ENCODE results near the gene WDR37.

The WDR37 gene

DNA sequence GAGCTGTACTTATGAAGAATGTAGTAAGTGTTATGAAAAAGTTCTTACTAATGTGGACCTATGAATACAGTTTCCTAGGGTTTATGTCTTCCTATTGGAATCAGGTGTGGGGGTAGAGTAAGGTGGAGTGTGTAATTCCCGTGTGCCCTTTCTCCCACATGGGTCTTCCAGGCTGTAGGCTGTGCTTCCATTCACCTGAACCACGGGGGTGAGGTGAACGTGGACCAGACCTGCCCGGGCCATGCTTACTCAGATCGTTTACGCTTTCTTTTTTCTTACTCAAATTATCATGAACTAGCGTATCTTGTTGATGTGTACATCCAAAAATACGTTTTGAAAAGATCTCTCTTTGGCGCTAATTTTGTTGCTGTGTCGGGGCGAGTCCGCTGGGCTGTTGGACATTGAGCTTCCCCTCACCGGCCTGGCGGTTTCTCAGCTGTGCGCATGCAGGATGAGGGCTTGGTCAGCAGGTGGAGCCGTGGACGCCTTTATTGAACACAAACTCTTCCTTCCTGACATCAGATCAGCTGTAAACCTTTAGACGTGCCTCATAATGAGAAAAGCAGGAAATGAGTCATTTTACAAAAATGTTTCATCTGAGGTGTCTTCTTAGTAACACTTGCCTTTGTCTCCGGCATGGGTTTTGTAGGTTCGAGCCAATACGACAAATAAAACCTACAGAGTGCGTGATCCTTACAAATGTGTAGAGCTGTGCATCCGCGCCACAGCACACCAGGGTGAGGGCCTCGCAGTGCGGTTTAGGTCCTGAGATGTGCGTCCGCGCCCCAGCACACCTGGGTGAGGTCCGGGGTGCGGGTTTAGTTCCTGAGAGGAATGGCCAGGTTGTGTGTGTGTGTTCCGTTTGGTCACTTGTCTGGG lies 53.8 kb downstream of the WDR37 start:
- DNase-seq: peak; percentile 29 to 69 (median 48)

DNA sequence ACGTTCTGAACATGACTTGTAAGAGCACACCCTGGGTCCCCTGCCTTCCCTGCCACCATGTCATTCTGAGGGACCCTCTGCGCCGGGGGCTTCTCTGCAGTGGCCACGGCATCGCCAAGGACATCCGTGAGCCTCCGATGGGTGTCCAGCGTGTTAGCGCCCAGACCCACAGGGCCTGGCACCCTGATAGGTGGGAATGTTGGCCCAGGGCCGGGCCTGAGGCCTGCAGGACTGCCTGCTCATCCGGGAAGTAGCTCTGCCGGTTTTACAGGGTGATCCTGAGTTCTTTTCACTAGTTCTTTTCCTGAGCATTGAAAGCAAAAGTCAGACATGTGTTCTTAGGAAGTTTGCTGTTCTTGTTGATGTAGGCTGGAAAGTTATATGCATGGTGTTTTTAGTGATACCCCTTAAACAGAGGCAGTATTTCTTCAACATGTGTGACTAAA lies 54.5 kb downstream of the WDR37 start:
- no peak for DNase-seq

DNA sequence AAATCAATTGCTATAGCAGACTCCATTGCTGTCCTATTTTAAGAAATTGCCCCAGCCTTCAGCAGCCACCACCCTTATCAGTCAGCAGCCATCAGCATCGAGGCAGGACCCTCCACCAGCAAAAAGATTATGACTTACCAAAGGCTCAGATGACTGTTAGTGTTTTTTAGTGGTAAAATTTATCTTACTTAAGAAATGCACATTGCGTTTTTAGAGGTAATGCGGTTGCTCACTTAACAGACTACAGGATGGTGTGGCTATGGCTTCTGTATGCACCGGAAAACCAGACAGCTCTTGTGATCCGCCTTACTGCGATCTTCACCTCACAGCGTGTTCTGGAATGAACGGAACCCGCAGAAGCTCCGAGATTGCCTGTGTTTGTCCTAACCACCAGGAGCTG lies 58.1 kb downstream of the WDR37 start:
- no peak for DNase-seq

DNA sequence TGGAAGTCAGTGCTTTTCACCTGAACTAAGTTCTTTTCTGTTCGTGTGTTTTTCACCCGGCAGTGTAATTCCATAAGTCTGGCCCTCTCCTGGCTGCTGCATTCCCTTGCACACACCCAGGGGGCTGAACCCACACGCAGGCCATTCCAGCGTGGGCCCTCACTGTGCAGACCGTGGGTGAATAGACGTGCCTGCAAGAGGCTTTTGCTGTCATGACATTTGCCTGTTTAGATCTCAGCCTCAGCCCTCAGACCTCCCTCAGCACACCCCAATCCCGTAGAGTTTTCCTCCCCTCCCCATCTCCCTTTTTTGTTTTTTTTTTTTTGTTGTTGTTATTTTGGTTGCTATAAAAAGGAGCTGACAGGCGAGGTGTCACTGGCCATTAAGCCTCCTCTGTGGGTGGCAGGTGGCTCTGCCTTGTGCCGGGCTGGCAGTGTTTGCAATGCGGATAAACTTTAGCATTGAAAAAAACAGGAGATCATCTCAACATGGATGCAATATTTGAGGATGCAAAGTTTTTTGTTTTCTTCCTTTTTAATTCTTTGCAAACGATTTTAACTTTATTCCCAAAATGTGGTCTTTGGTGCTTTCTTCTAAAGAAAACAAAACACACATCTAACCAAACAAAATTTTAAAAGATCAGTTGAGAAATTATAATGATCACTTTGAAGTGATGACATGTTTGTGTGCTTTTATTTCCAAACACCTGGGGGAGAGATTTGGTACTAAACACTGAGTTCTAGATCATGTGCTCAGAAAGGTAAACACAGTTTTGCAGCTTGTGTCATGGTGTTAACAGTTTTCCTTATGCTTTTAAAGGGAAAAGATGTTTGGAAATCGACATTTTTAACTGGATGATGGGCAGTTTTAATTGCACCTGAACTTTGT lies 58.8 kb downstream of the WDR37 start:
- no peak for DNase-seq

DNA sequence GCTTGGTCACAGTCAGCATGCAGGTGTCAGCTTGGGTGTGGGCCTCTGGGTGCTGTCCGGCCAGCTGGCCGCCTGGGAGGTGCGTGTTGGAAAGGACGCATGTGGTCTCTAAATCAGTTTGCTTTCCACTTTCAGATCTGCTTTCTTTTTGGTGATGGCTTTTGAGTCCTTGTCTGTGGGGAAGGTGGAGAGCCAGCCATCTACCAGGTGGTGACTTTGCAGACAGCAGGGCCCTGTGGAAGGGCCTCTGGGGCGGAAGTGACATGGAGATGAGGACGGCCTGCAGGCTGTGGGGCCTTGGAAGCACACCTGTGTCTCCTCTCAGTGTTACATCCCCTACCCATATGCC lies 59.4 kb downstream of the WDR37 start:
- no peak for DNase-seq

DNA sequence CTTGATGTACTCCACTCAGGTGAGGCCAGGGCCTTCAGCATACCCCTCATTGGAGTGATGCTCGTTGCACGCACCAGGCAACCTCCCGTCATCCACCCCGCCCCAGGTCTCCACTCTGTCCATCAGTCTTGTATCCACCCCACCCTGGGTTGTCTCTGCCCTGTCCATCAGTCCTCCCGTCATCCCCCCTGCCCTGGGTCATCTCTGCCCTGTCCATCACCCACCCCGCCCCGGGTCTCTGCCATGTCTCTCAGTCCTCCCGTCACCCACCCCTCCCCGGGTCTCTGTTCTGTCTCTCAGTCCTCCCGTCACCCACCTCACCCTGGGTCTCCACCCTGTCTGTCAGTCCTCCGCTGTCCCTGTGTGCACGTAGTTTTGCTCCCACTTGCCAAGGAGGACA lies 59.9 kb downstream of the WDR37 start:
- no peak for DNase-seq

DNA sequence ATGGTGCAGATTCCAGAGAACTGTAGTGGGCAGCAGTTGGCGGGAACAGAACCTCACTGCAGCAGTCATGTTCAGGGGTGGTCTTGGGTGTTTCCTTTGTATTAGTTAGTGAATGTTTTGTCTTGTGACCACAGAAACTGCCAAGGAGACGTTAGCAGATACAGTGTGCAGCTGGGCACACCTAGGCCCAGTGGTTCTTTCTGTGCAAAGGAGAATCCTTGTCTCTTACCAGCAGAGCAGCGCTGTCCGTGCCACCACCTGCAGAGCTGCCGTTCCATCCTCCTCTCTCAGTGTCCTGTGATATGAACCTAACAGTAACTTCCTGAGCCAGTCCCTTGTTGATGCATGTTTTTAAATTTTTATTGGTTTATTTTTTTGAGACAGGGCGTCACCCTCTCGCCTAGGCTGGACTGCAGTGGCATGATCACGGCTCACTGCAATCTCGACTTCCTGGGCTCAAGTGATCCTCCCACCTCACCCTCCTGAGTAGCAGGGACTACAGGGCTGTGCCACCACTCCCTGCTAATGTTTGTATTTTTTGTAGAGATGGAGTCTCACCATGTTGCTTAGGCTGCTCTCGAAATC lies 60.6 kb downstream of the WDR37 start:
- no peak for DNase-seq

DNA sequence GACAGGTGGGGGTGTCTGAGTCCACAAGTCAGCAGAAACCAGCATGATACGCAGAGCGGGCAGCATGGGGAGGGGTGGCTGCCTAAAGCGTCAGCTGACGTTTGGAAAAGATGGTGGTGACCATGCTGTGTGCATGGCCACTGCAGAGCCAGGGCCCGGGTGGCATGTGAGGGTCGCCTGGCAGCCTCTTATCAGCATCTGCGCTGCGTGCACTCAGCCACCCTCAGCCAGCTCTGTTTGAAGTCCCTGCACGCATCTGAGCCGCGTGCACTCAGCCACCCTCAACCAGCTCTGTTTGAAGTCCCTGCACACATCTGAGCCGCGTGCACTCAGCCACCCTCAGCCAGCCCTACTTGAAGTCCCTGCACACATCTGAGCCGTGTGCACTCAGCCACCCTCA lies 61.5 kb downstream of the WDR37 start:
- no peak for DNase-seq

DNA sequence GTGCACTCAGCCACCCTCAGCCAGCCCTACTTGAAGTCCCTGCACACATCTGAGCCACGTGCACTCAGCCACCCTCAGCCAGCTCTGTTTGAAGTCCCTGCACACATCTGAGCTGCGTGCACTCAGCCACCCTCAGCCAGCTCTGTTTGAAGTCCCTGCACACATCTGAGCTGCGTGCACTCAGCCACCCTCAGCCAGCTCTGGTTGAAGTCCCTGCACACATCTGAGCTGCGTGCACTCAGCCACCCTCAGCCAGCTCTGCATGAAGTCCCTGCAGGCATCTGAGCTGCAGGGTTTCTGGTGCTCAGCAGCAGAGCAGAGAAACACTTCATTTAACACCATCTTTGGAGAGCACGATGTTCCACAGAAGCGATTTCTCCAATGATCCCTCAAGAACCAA lies 62.1 kb downstream of the WDR37 start:
- DNase-seq: peak in 1 of 4 experiments; percentile 19

DNA sequence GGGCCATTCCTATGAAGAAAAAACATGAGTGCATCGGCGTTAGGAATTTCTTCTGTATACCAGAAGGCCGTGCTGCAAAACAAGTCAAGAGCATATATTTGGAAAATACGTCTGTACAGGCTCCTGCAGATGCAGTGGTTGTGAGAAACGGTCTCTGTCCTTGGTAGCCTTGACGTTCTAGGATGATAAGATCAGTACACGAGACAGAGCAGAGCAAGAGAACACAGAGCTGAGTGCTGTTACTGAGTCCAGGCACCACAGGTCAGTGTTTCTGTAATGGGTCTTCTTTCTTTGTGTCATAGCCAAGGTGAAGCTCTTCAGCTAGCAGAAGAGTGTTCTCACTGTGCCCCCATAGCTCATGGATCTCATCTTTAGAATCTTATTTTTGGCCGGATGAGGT lies 62.8 kb downstream of the WDR37 start:
- DNase-seq: no peak

DNA sequence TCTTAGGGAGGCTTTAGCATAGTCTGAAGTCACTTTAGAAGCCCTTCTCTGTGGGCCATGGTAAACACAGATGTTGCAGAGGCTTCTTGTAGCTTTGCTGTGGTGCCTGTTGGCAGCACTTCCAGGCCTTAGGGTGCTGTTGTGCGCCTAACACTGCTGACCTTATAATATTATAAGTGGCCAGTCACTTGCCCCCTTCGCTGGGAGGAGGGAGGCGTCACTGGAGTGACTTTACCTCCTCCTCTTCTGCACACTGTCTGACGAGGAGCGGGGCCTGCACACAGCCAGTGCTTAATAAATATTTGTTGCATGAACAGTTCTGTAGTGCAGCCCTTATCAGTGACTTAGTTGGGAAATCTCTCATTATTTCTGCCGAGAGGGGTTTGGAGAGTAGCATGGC lies 63.3 kb downstream of the WDR37 start:
- DNase-seq: no peak

DNA sequence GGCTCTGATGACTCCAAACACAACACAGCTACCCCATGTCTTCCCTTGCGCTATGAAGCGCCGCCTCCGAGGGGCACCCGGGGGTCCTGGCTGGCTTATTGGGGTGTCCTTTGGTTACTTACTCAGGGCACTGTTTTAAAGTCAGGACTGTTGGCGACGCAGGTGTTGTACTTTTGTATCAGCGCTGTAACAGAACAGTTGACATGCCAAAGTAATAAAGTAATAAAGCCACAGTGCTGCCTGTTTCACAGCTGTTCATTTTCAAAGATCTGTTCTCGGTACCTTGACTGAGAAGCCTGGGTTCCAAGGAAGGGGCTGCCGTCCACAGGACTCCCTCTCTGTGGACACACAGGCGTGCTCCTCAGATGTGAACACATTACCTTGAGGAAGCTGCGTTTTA lies 64.1 kb downstream of the WDR37 start:
- DNase-seq: no peak

DNA sequence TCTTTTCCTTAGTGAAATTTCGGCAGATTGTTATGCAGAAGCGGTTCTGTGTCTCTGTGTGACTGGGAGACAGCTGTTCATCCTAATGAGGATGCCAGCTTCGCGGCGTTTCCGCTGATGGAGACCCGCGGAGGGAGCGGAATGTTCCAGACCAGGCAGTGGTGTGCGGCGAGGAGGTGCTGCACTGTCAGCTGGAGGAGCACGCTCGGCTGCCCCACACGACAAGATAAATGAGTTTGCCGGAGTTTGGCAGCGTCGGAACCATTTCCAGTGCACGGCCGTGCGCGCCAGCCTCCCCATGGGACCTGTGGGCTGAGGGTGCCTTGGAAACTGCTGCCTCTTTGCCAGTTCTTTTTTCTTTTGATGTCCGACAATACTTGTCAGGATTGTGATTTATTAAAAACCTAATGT lies 64.6 kb downstream of the WDR37 start:
- no peak for DNase-seq

DNA sequence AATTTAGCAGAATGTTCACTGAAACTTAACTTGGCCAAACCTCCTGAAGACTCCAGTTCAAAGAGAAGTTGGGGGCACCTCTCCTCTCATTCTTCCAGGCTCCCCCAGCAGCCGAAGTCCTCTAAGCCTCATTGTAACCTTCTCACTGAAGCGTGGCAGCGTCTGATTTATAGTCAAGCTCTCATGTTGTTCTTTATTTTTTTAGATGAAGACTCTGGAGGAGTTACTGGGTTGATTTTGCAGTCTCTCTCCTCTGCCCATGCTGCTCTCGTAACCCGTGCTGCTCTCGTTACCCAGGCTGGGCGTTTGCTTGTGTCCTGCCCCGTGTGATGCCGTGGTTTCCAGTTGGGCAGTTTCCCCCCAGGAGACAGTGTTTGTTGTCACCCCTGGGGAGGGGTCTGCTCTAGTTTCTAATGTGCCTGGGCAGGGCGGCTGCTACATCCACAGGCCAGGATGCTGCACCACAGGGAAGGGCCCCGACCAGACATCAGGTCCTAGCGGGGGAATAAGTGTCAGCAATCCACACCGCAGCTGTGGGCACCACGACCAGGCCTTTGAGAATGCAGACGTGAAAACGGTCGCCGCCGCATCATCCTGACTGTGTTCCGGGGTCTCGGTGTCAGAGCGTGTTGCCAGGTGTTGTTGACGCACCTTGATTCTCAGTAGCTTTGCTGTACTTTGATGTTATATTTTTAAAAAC lies 65.2 kb downstream of the WDR37 start:
- no peak for DNase-seq

DNA sequence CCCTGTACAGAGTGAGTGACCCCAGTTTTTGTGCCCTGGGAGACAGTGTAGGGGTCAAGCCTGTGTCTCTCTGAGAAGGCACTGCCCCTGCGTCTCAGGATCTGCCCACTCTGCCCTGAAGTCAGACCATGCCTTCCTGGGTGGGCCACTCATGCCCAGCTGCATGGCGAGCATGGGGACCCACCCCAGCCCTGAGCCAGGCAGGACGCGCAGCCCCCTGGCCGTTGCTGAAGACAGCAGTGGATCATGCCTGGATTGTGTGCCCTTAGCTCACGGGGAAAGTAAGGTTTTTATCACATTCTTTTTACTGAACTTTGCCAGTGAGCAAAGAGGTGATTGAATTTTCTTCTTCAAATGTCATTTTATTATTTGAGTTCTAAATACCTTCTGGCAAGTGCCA lies 66.2 kb downstream of the WDR37 start:
- DNase-seq: no peak

DNA sequence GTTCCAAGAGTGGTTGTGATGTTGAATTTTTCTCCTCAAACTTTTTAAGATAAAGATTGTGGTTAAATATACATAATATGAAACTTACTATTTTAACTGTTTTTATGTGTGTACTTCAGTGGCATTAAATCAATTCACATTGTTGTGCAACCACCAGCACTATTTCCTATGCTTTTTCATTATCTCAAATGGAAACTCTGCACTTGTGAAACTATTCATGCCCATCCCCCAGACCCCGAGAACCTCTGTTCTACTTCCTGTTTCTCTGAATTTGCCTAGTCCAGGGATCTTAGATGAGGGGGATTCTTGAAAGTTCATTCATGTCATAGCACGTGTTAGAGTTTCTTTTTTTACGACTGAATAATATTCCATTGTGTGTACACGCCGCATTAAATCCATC lies 67.0 kb downstream of the WDR37 start:
- DNase-seq: no peak

DNA sequence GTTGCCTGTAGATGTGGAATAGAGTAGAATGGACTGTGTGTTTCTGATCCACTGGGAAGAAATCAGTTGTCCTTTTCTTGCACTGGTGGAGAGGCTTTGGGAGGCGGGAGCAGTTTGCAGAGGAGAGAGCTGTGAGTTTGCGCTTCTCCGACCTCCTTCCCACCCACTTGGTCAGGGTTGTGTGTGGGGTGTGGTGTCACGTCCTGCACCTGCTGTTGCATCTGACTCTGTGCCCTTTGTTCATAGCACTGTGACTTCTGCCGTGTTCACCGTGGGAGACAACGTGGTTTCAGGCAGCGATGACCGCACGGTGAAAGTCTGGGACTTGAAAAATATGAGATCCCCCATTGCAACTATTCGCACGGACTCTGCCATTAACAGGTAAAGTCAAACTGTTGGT lies 67.8 kb downstream of the WDR37 start:
- no peak for DNase-seq

DNA sequence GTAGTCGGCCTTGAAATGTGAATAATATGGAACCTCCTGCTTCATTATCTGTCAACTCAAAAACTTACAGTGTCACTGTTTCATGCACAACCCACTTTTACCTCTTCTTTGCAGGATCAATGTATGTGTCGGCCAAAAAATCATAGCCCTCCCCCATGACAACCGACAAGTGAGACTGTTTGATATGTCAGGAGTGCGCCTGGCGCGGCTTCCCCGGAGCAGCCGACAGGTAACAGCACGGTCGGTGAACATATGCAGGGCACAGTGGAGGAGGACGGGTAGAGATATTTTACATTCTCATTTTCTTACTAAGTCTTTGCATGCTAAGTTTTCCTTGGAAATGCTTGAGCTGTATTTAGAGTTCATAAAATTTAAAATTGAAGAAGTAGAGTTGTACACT lies 68.6 kb downstream of the WDR37 start:
- no peak for DNase-seq

DNA sequence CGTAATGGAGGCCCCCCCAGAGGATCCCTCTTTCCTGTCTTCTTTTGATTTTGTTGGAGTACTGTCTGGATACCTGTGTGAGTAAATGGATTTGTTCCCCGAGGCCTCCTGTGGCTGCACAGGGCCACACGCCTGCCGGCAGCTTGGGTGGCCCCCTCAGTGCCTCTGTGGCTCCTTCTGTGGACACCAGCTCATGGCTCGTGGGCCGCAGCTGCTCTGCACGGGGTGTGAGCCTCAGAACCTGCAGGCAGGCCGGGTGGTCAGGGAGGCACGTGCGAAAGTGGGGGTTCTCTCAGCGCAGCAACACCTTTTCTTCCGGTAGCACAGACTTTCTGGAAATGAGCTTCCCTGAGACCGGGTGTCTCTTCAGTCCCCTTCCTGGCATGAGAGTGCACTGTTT lies 70.3 kb downstream of the WDR37 start:
- DNase-seq: no peak

DNA sequence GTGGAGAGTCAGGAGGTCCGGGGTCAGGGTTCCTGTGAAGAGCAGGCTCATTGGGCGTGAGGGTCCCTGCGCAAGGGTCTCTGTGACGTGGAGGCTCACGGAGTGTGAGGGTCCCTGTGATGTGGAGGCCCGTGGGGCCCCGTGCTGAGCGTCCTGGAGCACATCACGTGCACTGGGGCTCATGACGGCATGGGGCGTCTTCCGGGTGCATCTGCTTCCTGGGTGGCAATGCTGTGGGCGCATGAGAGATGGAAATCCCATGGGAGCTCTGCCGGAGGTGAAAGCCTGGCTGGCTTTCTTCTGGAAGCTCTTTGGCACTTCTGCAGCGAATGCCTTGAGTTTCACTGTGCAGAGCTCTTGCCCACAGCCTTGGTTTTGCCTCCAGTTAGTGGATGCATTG lies 71.4 kb downstream of the WDR37 start:
- no peak for DNase-seq

DNA sequence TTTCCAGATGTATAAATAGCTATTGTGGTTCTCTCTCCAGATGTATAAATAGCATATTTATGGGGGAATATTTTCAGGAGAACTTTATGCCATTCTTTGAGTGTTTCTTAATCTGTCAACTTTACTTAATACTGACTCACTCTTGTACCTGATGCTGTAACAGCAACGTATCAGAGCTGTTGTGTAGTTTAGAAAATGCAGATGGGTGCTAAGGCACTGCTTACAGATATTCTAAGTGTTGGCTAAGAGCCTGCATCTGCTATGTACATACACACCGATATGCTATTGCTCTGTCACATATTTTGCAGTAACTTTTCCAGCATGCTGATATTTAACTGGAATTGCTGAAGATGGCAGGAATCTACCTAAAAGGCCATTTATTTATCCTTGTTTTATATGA lies 71.9 kb downstream of the WDR37 start:
- no peak for DNase-seq

DNA sequence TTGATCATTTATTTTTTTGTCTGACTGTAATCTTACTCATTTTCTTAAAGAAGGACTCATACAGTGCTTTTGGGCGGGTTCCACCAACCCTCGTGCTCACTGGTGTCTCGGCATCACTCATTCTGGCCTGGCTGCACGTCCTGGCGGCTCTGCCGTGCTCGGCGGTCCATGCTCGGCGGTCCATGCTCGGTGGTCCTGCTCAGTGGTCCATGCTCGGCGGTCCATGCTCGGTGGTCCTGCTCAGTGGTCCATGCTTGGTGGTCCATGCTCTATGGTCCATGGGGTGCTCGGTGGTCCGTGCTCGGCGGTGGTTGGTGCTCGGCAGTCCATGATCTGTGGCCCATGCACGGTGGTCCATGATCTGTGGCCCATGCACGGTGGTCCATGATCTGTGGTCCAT lies 72.5 kb downstream of the WDR37 start:
- no peak for DNase-seq

DNA sequence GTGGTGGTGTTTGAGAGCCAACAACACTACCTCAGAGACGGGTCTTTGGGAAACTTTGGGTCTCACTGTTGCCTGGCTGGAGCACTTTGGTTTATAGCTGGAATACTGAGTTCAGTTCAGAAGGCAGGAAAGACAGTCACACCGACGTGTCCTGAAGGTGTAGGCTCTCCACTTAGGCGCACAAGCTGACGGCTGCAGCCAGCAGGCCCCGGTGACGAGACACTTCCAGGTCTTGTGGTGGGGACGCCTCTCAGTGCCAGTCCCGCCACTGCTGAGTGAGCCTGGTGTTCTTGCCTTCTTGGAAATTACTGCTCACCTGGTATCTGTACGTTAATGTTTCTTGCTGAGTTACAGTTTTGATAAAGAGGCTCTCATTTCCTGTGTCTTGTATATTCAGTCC lies 74.0 kb downstream of the WDR37 start:
- no peak for DNase-seq
